HG03064 (cell line): Measurements from ENCODE around the gene PDSS2.
"Not testable (repeated sequence)": the region's sequence is repeated elsewhere in the genome, so short reads cannot be mapped to it uniquely, and the experiment has no call there.

Experiments
- ATAC-seq: cut with Tn5 transposase; IDR thresholded peaks from one replicate; pipeline ENCODE4 v1.9.1; 2021; ENCODE audit warnings: low read depth; ENCODE audit not compliant: unreplicated experiment

Gene PDSS2

DNA sequence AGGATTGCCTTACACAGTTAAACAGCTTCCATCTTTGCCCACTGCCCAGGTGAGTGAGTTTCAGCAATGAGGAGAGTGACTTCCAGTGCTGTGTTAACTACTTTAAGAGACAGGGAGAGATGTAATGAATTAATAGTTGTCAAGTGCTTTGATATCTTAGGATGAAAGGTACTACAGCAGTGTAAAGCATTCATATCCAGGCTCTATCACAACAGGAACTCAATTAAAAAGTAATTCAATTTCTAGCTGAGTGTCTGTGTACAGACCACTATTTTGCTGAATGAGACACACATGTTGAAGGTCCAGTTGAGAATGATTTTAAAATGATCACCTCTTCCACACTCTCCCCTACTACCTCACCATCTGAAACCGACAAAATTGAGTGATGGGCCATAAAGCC is 273.3 kb downstream of the PDSS2 start:
- no peak for ATAC-seq

DNA sequence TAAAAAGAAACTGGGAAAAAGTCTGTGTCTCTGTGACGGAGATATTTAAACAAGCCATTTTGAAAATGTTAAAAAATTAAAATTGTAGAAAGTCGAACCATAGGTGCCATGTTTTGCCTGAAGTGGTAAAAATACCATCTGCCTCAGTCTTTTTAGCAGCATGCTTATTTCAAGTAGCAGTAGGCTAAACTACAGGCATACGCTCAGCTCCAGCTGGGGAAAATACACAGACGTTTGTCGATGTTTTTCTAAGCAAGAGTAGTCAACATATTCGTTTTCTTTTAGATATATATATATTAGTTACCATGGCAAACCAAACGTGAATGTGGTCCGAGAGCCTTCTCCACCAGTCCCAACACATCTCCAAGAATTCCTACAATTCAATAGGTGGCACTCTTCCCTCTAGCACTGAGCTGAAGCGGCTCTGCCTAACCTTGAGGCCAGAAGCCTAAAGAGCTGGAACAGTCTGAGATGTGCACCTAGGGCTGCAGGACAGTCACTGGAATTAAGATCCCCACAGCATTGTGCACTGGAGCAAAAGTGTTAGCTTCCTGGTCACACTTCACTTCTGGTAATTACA is 273.9 kb downstream of the PDSS2 start:
- no peak for ATAC-seq

- no peak for ATAC-seq
Measured at GRCh38 chr6:107184435-107184834, 274.9 kb downstream of the PDSS2 start.

DNA sequence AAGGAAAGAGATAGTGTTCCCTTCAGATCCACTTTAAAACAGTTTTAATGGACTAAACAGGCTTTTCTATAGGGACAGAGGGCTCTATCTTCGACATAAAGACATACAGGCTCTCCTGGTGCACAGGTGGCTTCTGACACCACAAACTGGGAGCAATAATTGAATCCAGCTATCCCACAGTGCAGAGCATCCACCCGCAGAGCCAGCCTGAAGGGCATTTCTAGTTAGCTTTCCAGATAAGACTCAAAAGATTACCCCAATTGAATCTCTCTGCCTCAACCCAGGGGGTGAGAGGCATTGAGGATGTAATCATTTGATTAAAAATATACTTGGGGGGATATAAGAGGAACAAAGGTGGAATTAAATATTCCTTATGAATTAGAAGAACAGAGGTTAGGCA is 279.3 kb downstream of the PDSS2 start:
- no peak for ATAC-seq

- no peak for ATAC-seq
Measured at GRCh38 chr6:107179004-107179403, 280.4 kb downstream of the PDSS2 start.

DNA sequence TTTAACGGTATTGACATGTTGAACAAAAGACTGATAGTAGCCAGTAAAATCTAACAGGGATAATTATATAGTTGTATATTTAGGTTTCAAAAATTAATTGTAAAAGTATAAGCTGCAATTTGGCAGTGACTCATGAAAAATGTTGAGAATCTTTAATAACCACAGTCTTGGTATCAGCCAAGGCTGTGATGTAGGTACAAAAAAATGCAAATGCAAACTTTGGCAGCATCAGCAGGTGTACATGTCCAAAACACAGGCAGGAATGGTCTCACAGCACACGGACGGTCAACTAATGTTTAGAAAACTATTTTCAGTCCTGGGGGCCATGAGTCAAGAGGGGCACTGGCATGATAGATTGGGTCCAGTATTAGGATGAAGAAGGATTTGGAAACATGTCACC is 285.6 kb downstream of the PDSS2 start:
- ATAC-seq = no peak

- ATAC-seq = no peak
Measured at GRCh38 chr6:107171513-107171912, 287.9 kb downstream of the PDSS2 start.

DNA sequence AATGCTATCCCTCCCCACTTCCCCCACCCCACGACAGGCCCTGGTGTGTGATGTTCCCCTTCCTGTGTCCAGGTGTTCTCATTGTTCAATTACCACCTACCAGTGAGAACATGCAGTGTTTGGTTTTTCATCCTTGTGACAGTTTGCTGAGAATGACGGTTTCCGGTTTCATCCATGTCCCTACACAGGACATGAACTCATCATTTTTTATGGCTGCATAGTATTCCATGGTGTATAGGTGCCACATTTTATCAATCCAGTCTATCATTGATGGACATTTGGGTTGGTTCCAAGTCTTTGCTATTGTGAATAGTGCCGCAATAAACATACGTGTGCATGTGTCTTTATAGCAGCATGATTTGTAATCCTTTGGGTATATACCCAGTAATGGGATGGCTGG is 295.1 kb downstream of the PDSS2 start:
- ATAC-seq = not testable (repeated sequence)

DNA sequence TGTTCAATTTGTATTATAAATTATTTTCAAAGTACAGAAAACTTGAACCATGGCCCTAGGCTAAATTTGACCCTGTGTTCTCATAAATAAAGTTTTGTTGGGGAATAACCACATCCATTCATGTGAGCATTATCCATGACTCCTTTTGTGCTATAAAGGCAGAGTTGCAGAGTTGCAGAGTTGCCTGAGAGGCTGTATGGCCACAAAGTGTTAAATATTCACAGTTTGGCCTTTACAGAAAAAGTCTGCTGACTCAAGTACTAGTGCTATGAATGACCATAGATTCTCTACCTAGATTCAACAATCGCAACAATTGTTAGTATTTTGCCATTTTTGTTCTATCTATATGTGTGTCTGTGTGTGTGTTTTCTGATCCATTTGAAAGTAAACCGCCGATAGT is 297.8 kb downstream of the PDSS2 start:
- ATAC-seq = no peak

GRCh38 chr6:107156617-107157016 is 302.7 kb downstream of the PDSS2 start:
- ATAC-seq = no peak

GRCh38 chr6:107154801-107155160 is 304.6 kb downstream of the PDSS2 start:
- no peak for ATAC-seq

- no peak for ATAC-seq
Measured at GRCh38 chr6:107154131-107154800, 305.1 kb downstream of the PDSS2 start.

DNA sequence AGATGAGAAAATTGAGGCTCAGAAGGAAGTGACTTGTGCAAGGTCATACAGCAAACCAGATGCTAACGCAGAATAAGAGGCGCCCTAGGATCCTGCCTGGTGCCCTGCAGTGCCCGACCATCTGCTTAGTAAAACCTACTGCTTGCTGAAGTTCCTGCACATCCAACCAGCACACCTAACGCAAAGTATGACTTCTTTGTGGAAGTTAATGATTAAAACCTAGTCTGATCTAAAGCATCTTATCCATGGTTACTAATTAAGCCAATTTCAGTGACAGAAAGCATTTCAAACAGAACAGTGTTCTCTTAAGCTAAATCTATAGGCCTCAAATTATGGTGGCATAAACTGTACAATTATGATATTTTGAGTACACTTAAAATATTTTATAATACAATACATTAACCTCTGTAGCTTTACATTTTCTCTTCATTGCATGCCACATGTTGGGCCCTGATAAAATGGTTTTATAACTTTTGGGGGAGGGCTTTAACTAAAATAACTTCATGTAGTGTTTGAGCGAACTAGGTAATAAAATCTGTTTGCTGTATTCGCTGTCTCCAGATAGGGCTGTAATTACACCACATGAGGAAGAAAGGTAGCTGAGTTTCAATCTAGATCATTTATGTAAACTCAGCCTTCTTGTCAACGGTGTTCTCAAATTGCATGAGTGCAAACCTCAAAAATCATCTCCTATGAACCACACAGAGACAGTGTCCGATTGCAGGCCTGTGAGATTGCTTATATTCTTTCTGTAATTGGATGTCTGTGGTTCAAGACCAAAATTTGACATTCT is 306.5 kb downstream of the PDSS2 start:
- no peak for ATAC-seq

DNA sequence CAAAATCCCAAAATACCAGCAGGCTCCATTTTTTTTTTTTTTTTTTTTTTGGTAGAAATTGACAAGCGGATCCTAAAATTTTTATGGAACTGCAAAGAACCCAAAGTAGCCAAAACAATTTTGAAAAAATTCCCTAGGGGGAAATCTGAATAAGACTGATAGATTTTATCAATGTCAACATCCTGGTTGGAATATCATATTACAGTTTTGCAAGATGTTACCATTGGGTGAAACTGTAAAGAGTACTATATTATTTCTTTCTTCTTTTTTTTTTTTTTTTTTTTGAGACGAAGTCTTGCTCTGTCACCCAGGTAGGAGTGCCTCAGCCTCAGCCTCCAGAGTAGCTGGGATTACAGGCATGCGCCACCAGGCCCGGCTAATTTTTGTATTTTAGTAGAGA is 314.7 kb downstream of the PDSS2 start:
- no peak for ATAC-seq

- ATAC-seq = no peak
Measured at GRCh38 chr6:107144014-107144413, 315.4 kb downstream of the PDSS2 start.

- no peak for ATAC-seq
Measured at GRCh38 chr6:107140581-107140980, 318.8 kb downstream of the PDSS2 start.

- not testable (repeated sequence) for ATAC-seq
Measured at GRCh38 chr6:107136324-107136723, 323.0 kb downstream of the PDSS2 start.

DNA sequence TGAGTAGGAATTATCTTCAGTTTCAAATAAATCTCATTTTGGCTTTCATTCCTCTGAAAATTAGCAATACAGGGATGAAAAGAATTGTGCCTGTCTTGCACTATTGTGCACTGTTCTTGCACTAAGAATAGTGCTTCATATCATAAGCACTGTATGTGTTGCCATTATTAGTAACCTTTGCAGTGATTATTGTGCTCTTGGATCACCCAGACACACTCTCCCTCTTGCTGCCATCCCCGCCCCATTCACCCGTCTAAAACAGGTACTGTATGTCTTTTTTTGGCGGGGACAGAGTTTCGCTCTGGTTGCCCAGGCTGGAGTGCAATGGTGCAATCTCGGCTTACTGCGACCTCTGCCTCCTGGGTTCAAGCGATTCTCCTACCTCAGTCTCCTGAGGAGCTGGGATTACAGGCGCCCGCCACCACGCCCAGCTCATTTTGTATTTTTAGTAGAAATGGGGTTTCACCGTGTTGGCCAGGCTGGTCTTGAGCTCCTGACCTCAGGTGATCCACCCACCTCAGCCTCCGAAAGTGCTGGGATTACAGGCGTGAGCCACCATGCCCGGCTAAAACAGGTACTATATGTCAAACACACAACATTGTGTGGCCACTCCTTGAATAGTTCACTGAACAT is 324.2 kb downstream of the PDSS2 start:
- ATAC-seq = not testable (repeated sequence)

- ATAC-seq = no peak
Measured at GRCh38 chr6:107132330-107132954, 326.9 kb downstream of the PDSS2 start.

- no peak for ATAC-seq
Measured at GRCh38 chr6:107129370-107129925, 329.9 kb downstream of the PDSS2 start.

DNA sequence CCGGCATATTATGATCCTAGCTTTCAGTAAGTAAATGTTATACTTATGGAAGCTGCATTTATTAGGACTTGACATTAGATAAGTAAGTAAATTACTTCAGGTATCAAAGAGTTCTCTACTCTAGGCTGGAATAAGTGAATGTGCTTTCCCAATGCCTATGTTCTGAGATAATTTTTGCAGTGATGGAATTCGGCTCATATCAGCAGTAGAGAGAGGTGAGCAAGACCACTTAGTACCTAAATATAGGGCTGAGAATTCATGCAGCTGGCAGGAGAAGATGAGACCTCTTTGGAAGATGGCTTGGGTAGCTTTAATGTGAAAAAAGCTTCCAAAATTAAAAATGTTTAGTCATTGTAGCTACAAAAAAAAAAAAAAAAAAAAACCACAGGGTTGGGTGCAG is 330.8 kb downstream of the PDSS2 start:
- no peak for ATAC-seq
